Effector memory CD4-positive, alpha-beta T cell (primary cell): ENCODE measurements around the gene SLC6A19.

Experiments used
- DNase-seq, 3 donors: peaks; one replicate each; pipeline ENCODE4 v3.0.0-alpha.2; 2020
- H3K27ac ChIP-seq: 2 replicates; pipeline ENCODE4 v1.7.0; 2013; ENCODE audit warnings: mild to moderate bottlenecking, low read length, moderate library complexity; ENCODE audit not compliant: insufficient read depth, poor library complexity, severe bottlenecking
- H3K27me3 ChIP-seq: replicated peaks from 2 replicates; pipeline ENCODE4 v1.7.0; 2013; ENCODE audit warnings: mild to moderate bottlenecking, low read length; ENCODE audit not compliant: insufficient read depth, control insufficient read depth, poor library complexity, severe bottlenecking
- H3K36me3 ChIP-seq: 2 replicates; pipeline ENCODE4 v1.7.0; 2013; ENCODE audit warnings: mild to moderate bottlenecking, low read length, moderate library complexity; ENCODE audit not compliant: control insufficient read depth, insufficient read depth
- H3K4me1 ChIP-seq: 2 replicates; pipeline ENCODE4 v1.7.0; 2013; ENCODE audit warnings: low read length, mild to moderate bottlenecking; ENCODE audit not compliant: control insufficient read depth, insufficient read depth, poor library complexity, severe bottlenecking
- H3K4me3 ChIP-seq: 2 replicates; pipeline ENCODE4 v1.7.0; 2013; ENCODE audit warnings: low read length, low read depth, mild to moderate bottlenecking; ENCODE audit not compliant: insufficient read depth, poor library complexity, severe bottlenecking
- H3K9me3 ChIP-seq: 2 replicates; pipeline ENCODE4 v1.7.0; 2013; ENCODE audit warnings: mild to moderate bottlenecking, low read length, moderate library complexity; ENCODE audit not compliant: control insufficient read depth

Gene SLC6A19

GRCh38 chr5:1181451-1182359 lies 19.7 kb upstream of the SLC6A19 start:
- Histone ChIP-seq H3K27me3 (no peaks in the 10 kb centered on the region), H3K4me3 (no peak overlapping the region), H3K4me1 (no peaks in the 10 kb centered on the region), H3K36me3 (no peaks in the 10 kb centered on the region), H3K27ac (no peak overlapping the region), H3K9me3 (no peaks in the 10 kb centered on the region)
- no peak for DNase-seq

GRCh38 chr5:1182360-1182632 lies 19.1 kb upstream of the SLC6A19 start:
- Histone ChIP-seq H3K36me3 (no peaks in the 10 kb centered on the region), H3K4me1 (no peaks in the 10 kb centered on the region), H3K9me3 (no peaks in the 10 kb centered on the region), H3K27me3 (no peaks in the 10 kb centered on the region), H3K4me3 (no peak overlapping the region), H3K27ac (no peak overlapping the region)
- DNase-seq, result no peak

DNA sequence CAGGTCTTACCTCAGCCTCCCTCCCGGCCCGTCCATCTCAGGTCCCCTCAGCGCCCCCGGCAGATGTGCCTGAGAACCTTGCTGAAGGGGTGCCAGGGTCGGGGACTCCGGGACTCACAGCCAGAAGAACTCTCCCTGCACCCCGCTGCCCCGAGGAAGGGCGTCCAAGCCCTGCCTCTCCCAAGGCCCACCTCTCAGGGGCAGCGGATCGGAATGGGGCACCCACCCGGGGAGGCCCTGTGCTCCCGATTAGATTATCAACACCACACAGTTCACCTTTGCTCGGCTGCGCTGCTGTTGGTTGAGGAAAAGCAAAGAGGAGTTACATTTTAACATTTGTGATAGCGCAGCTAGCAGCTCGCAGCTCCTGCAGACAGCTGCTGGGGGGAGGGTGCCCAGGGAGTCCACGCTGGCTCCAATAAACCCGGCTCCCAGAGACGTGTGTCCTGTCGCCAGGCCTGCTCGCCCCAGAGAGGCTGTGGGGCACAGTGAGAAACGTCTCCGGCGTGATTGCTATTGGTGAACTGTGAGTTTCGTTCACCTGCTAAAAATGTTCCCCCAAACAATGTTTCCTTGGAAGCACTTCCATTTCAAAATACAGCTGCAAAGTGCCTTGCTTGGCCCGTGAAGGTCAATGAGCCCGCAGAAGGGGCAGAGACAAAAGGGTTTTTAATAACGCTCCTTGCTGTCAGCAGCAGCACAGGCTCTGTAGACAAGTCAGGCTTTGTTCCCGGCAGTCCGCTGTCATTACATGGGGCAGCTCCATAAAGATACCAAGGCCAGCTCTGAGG lies 18.6 kb upstream of the SLC6A19 start:
- Histone ChIP-seq H3K9me3 (no peaks in the 10 kb centered on the region), H3K27ac (no peak overlapping the region), H3K4me1 (no peaks in the 10 kb centered on the region), H3K4me3 (no peak overlapping the region), H3K27me3 (no peaks in the 10 kb centered on the region), H3K36me3 (no peaks in the 10 kb centered on the region)
- no peak for DNase-seq

GRCh38 chr5:1183424-1184162 lies 17.8 kb upstream of the SLC6A19 start:
- H3K36me3 ChIP-seq, result no peaks in the 10 kb centered on the region
- H3K4me1 ChIP-seq, result no peaks in the 10 kb centered on the region
- H3K27ac ChIP-seq, result no peak overlapping the region
- H3K4me3 ChIP-seq, result no peak overlapping the region
- no peaks in the 10 kb centered on the region for H3K9me3 ChIP-seq
- no peak for DNase-seq
- no peaks in the 10 kb centered on the region for H3K27me3 ChIP-seq

DNA sequence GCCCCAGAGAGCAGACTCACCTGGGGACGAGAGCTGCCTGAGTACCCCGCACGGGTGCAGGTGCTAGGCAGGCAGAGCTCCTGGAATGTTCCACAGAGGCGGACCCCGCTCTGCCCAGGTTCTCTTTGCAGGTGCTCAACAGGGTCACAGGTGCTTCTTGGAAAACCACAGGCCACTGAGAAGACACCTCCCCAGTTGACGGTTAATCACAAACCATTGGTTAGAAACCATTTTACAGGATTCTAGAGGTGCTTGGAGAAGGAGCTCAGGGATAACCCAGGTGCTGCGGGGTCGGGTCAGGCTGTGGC lies 17.3 kb upstream of the SLC6A19 start:
- H3K4me1 ChIP-seq, result no peaks in the 10 kb centered on the region
- no peaks in the 10 kb centered on the region for H3K36me3 ChIP-seq
- H3K4me3 ChIP-seq, result no peak overlapping the region
- no peaks in the 10 kb centered on the region for H3K9me3 ChIP-seq
- no peaks in the 10 kb centered on the region for H3K27me3 ChIP-seq
- H3K27ac ChIP-seq, result no peak overlapping the region
- no peak for DNase-seq

DNA sequence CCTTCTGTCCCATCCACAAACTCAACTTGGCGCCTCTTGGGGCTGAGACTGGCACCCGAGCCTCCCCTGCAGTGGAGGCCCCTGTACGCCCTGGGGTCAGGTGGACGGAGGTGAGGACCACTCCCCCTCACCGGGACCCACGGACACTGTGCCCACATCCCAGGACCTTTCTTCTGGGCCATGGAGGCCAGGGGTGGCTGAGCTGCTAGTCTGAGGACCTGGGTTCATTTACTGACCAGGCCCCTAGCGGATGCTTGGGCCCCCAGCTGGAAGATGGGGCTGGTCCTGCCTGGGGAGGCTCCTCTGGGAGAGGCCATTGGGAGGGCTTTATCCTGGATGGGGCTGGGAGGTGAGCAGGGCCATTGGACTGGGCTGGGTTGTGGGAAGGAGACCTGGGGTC lies 16.9 kb upstream of the SLC6A19 start:
- Histone ChIP-seq H3K27ac (no peak overlapping the region), H3K4me3 (no peak overlapping the region), H3K9me3 (no peaks in the 10 kb centered on the region), H3K4me1 (no peaks in the 10 kb centered on the region), H3K27me3 (no peaks in the 10 kb centered on the region), H3K36me3 (no peaks in the 10 kb centered on the region)
- no peak for DNase-seq

DNA sequence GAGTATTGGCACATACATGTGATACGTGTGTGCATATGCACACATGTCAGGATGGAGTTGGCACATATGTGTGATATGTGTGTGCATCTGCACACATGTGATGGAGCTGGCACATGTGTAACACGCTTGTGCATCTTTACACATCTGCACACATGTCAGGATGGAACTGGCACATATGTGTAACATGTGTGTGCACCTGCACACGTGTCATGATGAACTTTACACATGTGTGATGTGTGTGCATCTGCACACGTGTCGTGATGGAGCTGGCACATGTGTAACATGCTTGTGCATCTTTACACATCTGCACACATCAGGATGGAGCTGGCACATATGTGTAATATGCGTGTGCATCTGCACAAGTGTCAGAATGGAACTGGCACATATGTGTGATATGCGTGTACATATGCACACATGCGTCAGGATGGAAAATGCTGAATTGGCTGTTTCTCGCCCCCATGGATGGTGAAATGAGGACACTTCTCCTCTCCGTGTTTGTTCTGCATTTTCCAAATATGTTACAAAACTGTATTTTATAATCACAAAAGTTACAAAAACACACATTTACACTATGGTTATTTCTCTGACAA lies 16.3 kb upstream of the SLC6A19 start:
- no peak overlapping the region for H3K27ac ChIP-seq
- no peak overlapping the region for H3K4me3 ChIP-seq
- no peaks in the 10 kb centered on the region for H3K36me3 ChIP-seq
- no peak for DNase-seq
- no peaks in the 10 kb centered on the region for H3K4me1 ChIP-seq
- no peaks in the 10 kb centered on the region for H3K9me3 ChIP-seq
- no peaks in the 10 kb centered on the region for H3K27me3 ChIP-seq

- DNase-seq, result no peak
- Histone ChIP-seq H3K36me3 (no peaks in the 10 kb centered on the region), H3K4me3 (no peak overlapping the region), H3K27ac (no peak overlapping the region), H3K9me3 (no peaks in the 10 kb centered on the region), H3K27me3 (no peaks in the 10 kb centered on the region), H3K4me1 (no peaks in the 10 kb centered on the region)
These were observed 15.6 kb upstream of the SLC6A19 start for GRCh38 chr5:1185629-1186350.

DNA sequence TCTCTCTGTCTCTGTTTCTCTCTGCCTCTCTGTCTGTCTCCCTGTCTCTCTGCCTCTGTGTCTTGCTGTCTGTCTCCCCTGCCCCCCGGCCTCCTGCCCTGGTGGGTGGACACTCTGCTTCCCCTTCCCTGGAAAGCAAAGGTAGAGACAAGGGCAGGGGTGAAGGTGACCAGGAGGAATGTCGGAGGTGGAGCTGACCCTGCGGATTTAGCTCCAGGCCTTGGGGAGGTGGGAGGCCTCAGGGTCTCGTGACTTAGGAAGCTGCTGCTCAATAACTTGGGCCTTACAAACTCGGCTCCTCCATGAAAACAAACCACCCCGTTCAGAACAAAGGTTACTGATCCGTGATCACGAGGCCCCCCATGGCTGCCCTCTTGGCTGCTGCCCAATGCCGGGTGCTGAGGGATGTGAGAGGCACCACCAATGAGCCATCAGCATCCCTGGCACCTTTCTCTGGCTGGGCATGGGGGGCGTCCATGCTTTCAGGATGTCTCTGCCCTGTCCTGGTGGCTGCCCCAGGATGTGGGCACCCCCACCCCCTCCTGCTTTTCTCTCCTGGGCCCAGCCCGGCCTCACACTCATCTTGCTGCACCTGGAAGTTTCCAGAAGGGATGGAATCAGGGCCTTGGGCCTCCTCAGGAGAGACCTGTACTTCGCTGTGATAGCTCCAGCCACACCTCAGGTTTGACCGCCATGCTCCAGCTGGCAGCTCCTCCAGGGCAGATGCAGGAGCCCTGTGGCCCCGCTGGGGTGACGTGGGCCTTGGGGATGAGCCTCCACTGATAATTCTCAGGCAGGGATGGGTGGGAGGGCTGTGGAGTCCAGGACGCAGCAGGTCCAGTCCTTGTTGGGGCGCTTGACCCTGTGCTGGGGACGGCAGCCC lies 14.8 kb upstream of the SLC6A19 start:
- no peak overlapping the region for H3K4me3 ChIP-seq
- H3K4me1 ChIP-seq, result no peaks in the 10 kb centered on the region
- H3K27me3 ChIP-seq, result no peaks in the 10 kb centered on the region
- H3K27ac ChIP-seq, result no peak overlapping the region
- DNase-seq, result no peak
- no peaks in the 10 kb centered on the region for H3K9me3 ChIP-seq
- H3K36me3 ChIP-seq, result no peaks in the 10 kb centered on the region
